Measurements from ENCODE around the gene PEPD.

PEPD gene

GRCh38 chr19:33399081-33399744 lies 122.4 kb downstream of the PEPD start:
- CTCF ChIA-PET: interaction anchor here (0.6 to 3.1 kb wide), 4 partner anchors 107 to 164 kb away, joined by 3 to 11 read pairs (median 4); no protein-coding TSS in a partner anchor
- no peak for TF ChIP-seq CTCF (conservative IDR thresholded peaks at IDR 0.05; ENCODE audit: low read depth)
- H3K27ac ChIP-seq: no peak overlapping the region
- POLR2A ChIA-PET (ENCODE audit: low non-redundant PET): no interaction called here
- no peak for DNase-seq (ENCODE audit: low spot score)

GRCh38 chr19:33398361-33399060 lies 123.1 kb downstream of the PEPD start:
- no peak overlapping the region for H3K27ac ChIP-seq
- DNase-seq (ENCODE audit: low spot score): no peak
- no peak for TF ChIP-seq CTCF (conservative IDR thresholded peaks at IDR 0.05; ENCODE audit: low read depth)
- CTCF ChIA-PET: interaction anchor here (0.7 to 3.1 kb wide), 3 partner anchors 106 to 163 kb away, joined by 3 to 11 read pairs (median 4); no protein-coding TSS in a partner anchor
- POLR2A ChIA-PET (ENCODE audit: low non-redundant PET): no interaction called here

GRCh38 chr19:33397536-33398360 lies 123.8 kb downstream of the PEPD start:
- ChIA-PET POLR2A (ENCODE audit: low non-redundant PET) (no interaction called here), CTCF (interaction anchor here (0.6 to 3.1 kb wide), 4 partner anchors 18 to 162 kb away, joined by 3 to 11 read pairs (median 3); no protein-coding TSS in a partner anchor)
- no peak for TF ChIP-seq CTCF (conservative IDR thresholded peaks at IDR 0.05; ENCODE audit: low read depth)
- H3K27ac ChIP-seq: 0 out of 2 replicates have a peak overlapping the region, but pooled peaks have one; percentile 1
- DNase-seq (ENCODE audit: low spot score): no peak

- ChIA-PET CTCF (interaction anchor here (0.6 to 1.0 kb wide), 3 partner anchors 19 to 161 kb away, joined by 3 read pairs; no protein-coding TSS in a partner anchor), POLR2A (ENCODE audit: low non-redundant PET) (no interaction called here)
- TF ChIP-seq CTCF (conservative IDR thresholded peaks at IDR 0.05; ENCODE audit: low read depth): no peak
- DNase-seq (ENCODE audit: low spot score): no peak
- H3K27ac ChIP-seq: 0 out of 2 replicates have a peak overlapping the region, but pooled peaks have one; percentile 1
Observed at GRCh38 chr19:33396701-33397535, 124.7 kb downstream of the PEPD start.

- ChIA-PET CTCF (interaction anchor here (0.9 to 2.0 kb wide), 4 partner anchors 11 to 175 kb away, joined by 3 to 12 read pairs (median 4); no protein-coding TSS in a partner anchor), POLR2A (ENCODE audit: low non-redundant PET) (interaction anchor here (0.5 kb wide), 1 partner anchor 140 kb away, joined by 5 read pairs; no protein-coding TSS in a partner anchor)
- peak overlapping the region; percentile 86 for H3K27ac ChIP-seq
- no peak for TF ChIP-seq CTCF (conservative IDR thresholded peaks at IDR 0.05; ENCODE audit: low read depth)
- DNase-seq (ENCODE audit: low spot score): no peak
Observed at GRCh38 chr19:33395561-33396550, 125.7 kb downstream of the PEPD start.
